Keratinocyte (primary cell): ENCODE data around the gene FGD4. TPM values are rescaled to one million over a fixed set of nuclear protein-coding genes. Genes with fewer than 3 reads are reported as not detected.

Experiments
- DNase-seq: peaks from one replicate; pipeline ENCODE4 v3.0.0-alpha.2; 2011; ENCODE audit warnings: low read depth, missing footprints, low spot score
- FAIRE-seq: peaks from 2 replicates; lab custom pipeline; 2011; peaks lifted over from hg19 to GRCh38; lab: Jason Lieb, UNC
- H2AFZ ChIP-seq: 2 replicates; pipeline ENCODE4 v1.6.0; 2012; ENCODE audit warnings: low read length, control low read depth, inconsistent platforms; ENCODE audit not compliant: control insufficient read depth
- H3K27ac ChIP-seq: 2 replicates; pipeline ENCODE4 v1.5.1; 2011; ENCODE audit warnings: low read length; ENCODE audit not compliant: control insufficient read depth, insufficient read depth
- H3K27me3 ChIP-seq: 3 replicates; pipeline ENCODE4 v1.6.0; 2011; ENCODE audit warnings: low read length; ENCODE audit not compliant: control insufficient read depth, insufficient read depth; ENCODE audit errors: extremely low read depth
- H3K36me3 ChIP-seq, 2 experiments: 2 replicates in 1 of 2; 3 replicates in 1 of 2; pipeline ENCODE4 v1.5.1; 2011; ENCODE audit warnings: low read length in 2 of 2, mild to moderate bottlenecking in 1 of 2; ENCODE audit not compliant: control insufficient read depth in 2 of 2, insufficient read depth in 2 of 2; ENCODE audit errors: extremely low read depth in 1 of 2
- H3K4me1 ChIP-seq: 3 replicates; pipeline ENCODE4 v1.5.1; 2011; ENCODE audit warnings: low read length; ENCODE audit not compliant: control insufficient read depth, insufficient read depth; ENCODE audit errors: extremely low read depth
- H3K4me2 ChIP-seq: 3 replicates; pipeline ENCODE4 v1.6.0; 2011; ENCODE audit warnings: low read depth, low read length; ENCODE audit not compliant: control insufficient read depth, insufficient read depth; ENCODE audit errors: extremely low read depth
- H3K4me3 ChIP-seq, 3 experiments: fragments of 200-600 bp in 1 of 3; sonication (generic) in 1 of 3; 2 replicates in 2 of 3; 3 replicates in 1 of 3; pipeline ENCODE4 v1.5.1; 2011 to 2016; ENCODE audit warnings: low read length in 3 of 3, mild to moderate bottlenecking in 3 of 3, control low read depth in 2 of 3, inconsistent platforms in 1 of 3, low read depth in 1 of 3, mixed read lengths in 1 of 3, mixed run types in 1 of 3, moderate library complexity in 1 of 3; ENCODE audit not compliant: control insufficient read depth in 2 of 3, insufficient read depth in 2 of 3; ENCODE audit errors: extremely low read depth in 1 of 3
- H3K79me2 ChIP-seq: 2 replicates; pipeline ENCODE4 v1.6.0; 2012; ENCODE audit warnings: low read length; ENCODE audit not compliant: control insufficient read depth, insufficient read depth
- H3K9ac ChIP-seq: 3 replicates; pipeline ENCODE4 v1.6.0; 2011; ENCODE audit warnings: low read length; ENCODE audit not compliant: control insufficient read depth, insufficient read depth; ENCODE audit errors: extremely low read depth
- H3K9me1 ChIP-seq: 3 replicates; pipeline ENCODE4 v1.6.0; 2011; ENCODE audit warnings: low read length; ENCODE audit not compliant: control insufficient read depth, insufficient read depth; ENCODE audit errors: extremely low read depth
- H3K9me3 ChIP-seq: 2 replicates; pipeline ENCODE4 v1.5.1; 2012; ENCODE audit warnings: low read depth, low read length; ENCODE audit not compliant: control insufficient read depth
- H4K20me1 ChIP-seq: 3 replicates; pipeline ENCODE4 v1.6.0; 2011; ENCODE audit warnings: low read length; ENCODE audit not compliant: control insufficient read depth, insufficient read depth; ENCODE audit errors: extremely low read depth
- EZH2 ChIP-seq: IDR thresholded peaks from one replicate; pipeline ENCODE4 v1.6.1; 2012; ENCODE audit warnings: inconsistent platforms, mild to moderate bottlenecking, low read length, moderate library complexity
- dilution Hi-C: fragments of 300-500 bp; cut with MboI; formaldehyde crosslinking; loops from one replicate; pipeline ENCODE4 v1.7.0; 2020; ENCODE audit warnings: low sequenced_read_pairs; ENCODE audit not compliant: extremely low pct_ligation_motif_present
- polyA plus RNA-seq, 5 experiments: library from polyadenylated mRNA; depleted of rRNA in 3 of 5; stranded (reverse) in 3 of 5; stranded (forward) in 1 of 5; unstranded in 1 of 5; fragments of >200 nt; gene quantifications; 1 replicate in 1 of 5; 2 replicates in 3 of 5; 3 replicates in 1 of 5; pipeline versions ENCODE4 v1.2.1 to v1.2.3, GENCODE V29; 2011 to 2012; ENCODE audit warnings: missing spikeins in 2 of 5, low read depth in 1 of 5, low replicate concordance in 1 of 5
- TF ChIP-seq, protein P1 (sequence below), 3 experiments: IDR thresholded peaks in 1 of 3; conservative IDR thresholded peaks in 1 of 3; optimal IDR thresholded peaks in 1 of 3; 2 replicates in 2 of 3; 3 replicates in 1 of 3; pipeline versions ENCODE3 to v1.5.1; 2011; ENCODE audit warnings: low read length in 3 of 3, mild to moderate bottlenecking in 3 of 3, moderate library complexity in 2 of 3, control low read depth in 1 of 3, inconsistent platforms in 1 of 3; ENCODE audit not compliant: insufficient read depth in 2 of 3; ENCODE audit errors: extremely low read depth in 1 of 3

FGD4 gene
- polyA plus RNA-seq, 1 donor (not counting 4 experiments of a cell fraction or from before 2014, with no cell fraction given): 10.5 TPM

DNA sequence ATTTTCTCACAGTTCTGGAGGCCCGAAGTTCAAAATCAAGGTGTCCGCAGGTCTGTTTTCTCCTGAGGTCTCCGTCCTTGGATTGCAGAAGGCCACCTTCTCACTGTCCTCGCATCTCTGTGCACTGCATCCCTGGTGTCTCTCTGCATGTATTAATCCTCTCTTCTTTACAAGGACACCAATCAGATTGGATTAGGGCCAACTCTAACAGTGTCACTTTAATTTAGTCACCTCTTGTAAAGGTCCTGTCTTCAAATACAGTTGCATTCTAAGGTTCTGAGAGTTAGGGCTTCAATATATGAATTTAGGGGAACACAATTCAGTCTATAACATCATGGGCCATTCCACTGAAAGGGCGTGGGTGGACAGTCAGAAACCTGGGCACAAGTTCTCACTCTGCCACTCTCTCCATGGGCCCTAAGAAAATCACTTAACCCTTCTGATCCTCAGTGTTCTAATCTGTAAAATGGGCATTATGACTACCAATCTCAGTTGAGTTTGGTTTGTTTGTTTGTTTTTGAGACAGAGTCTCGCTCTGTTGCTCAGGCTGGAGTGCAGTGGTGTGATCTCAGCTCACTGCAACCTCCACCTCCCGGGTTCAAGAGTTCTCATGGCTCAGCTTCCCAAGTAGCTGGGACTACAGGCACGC is 41.6 kb upstream of the FGD4 start:
- no peak overlapping the region for H3K9ac ChIP-seq
- H3K4me3 ChIP-seq: no peak overlapping the region
- peaks cover 0 to 2% of the 10 kb centered on the region in 2 experiments for H3K36me3 ChIP-seq
- no peak overlapping the region for H2AFZ ChIP-seq
- H4K20me1 ChIP-seq: no peaks in the 10 kb centered on the region
- FAIRE-seq (no peak), DNase-seq (no peak)
- dilution Hi-C loops: no loop called here
- no peaks in the 10 kb centered on the region for H3K79me2 ChIP-seq
- no peak overlapping the region for H3K4me2 ChIP-seq
- TF ChIP-seq, protein P1, sequence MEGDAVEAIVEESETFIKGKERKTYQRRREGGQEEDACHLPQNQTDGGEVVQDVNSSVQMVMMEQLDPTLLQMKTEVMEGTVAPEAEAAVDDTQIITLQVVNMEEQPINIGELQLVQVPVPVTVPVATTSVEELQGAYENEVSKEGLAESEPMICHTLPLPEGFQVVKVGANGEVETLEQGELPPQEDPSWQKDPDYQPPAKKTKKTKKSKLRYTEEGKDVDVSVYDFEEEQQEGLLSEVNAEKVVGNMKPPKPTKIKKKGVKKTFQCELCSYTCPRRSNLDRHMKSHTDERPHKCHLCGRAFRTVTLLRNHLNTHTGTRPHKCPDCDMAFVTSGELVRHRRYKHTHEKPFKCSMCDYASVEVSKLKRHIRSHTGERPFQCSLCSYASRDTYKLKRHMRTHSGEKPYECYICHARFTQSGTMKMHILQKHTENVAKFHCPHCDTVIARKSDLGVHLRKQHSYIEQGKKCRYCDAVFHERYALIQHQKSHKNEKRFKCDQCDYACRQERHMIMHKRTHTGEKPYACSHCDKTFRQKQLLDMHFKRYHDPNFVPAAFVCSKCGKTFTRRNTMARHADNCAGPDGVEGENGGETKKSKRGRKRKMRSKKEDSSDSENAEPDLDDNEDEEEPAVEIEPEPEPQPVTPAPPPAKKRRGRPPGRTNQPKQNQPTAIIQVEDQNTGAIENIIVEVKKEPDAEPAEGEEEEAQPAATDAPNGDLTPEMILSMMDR (optimal IDR thresholded peaks at IDR 0.05 in 1 of 3, IDR thresholded peaks at IDR 0.05 in 1 of 3, conservative IDR thresholded peaks at IDR 0.05 in 1 of 3; ENCODE audit: extremely low read depth in 1 of 3, insufficient read depth in 2 of 3, low read length in 3 of 3): no peak
- no peak overlapping the region for H3K27ac ChIP-seq
- H3K27me3 ChIP-seq: no peaks in the 10 kb centered on the region
- H3K4me1 ChIP-seq: no peaks in the 10 kb centered on the region
- H3K9me1 ChIP-seq: no peaks in the 10 kb centered on the region
- H3K9me3 ChIP-seq: no peaks in the 10 kb centered on the region

DNA sequence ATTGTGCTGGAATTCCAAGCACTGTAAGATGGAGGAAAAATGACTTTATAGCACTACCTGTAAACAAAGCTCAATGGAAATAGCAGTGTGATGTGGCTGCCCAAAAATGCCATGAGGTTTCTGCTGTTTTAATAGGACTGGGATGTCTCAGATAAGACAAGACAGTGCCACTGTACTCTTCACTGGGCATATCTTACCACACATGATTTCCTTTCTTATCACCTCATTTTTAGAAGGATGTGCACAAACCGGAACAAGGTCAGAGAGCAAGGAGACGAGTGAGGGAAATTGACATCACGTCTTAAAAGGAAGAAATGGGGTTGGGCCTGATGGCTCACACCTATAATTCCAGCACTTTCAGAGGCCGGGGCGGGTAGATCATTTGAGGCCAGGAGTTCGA is 38.4 kb upstream of the FGD4 start:
- H3K9ac ChIP-seq: no peak overlapping the region
- H4K20me1 ChIP-seq: no peaks in the 10 kb centered on the region
- DNase-seq (no peak), FAIRE-seq (no peak)
- peaks cover 5% of the 10 kb centered on the region for H3K4me1 ChIP-seq
- H3K4me2 ChIP-seq: no peak overlapping the region
- H3K4me3 ChIP-seq: no peak overlapping the region
- TF ChIP-seq EZH2: no peak
- TF ChIP-seq, protein P1 (optimal IDR thresholded peaks at IDR 0.05 in 1 of 3, IDR thresholded peaks at IDR 0.05 in 1 of 3, conservative IDR thresholded peaks at IDR 0.05 in 1 of 3; ENCODE audit: extremely low read depth in 1 of 3, insufficient read depth in 2 of 3, low read length in 3 of 3): no peak
- no peak overlapping the region for H2AFZ ChIP-seq
- no peaks in the 10 kb centered on the region for H3K9me3 ChIP-seq
- H3K36me3 ChIP-seq: peaks cover 0 to 2% of the 10 kb centered on the region in 2 experiments
- no peaks in the 10 kb centered on the region for H3K79me2 ChIP-seq
- no peaks in the 10 kb centered on the region for H3K27me3 ChIP-seq
- dilution Hi-C loops: no loop called here
- H3K27ac ChIP-seq: no peak overlapping the region
- H3K9me1 ChIP-seq: no peaks in the 10 kb centered on the region
